HG03066 (cell line): ENCODE measurements around the gene CSF3R.
"Not testable (repeated sequence)": the region's sequence is repeated elsewhere in the genome, so short reads cannot be mapped to it uniquely, and the experiment has no call there.

Experiments used
- ATAC-seq: cut with Tn5 transposase; IDR thresholded peaks from one replicate; pipeline ENCODE4 v1.9.1; 2021; ENCODE audit warnings: low read depth; ENCODE audit not compliant: unreplicated experiment

Gene CSF3R

GRCh38 chr1:36513676-36514473 lies 31.2 kb upstream of the CSF3R start:
- ATAC-seq, result no peak

GRCh38 chr1:36512842-36513241 lies 30.1 kb upstream of the CSF3R start:
- no peak for ATAC-seq

GRCh38 chr1:36511804-36512798 lies 29.4 kb upstream of the CSF3R start:
- no peak for ATAC-seq

DNA sequence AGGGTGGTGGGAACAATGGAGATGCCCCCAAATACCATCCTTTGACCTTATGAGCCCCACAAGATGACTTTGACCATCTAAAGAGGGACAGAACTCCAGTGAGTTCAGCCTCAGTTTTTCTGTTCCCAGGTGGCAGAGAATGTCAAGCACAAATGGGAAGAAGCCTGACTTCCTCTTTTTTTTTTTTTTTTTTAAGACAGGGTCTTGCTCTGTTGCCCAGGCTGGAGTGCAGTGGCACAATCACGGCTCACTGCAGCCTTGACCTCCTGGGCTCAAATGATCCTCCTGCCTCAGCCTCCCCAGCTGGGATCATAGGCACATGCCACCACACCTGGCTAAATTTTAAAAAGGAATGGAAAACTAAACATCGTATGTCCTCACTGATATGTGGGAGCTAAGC lies 28.5 kb upstream of the CSF3R start:
- ATAC-seq, result not testable (repeated sequence)

- ATAC-seq, result no peak
Measured at GRCh38 chr1:36510418-36510817, 27.7 kb upstream of the CSF3R start.

- no peak for ATAC-seq
Measured at GRCh38 chr1:36508257-36508656, 25.5 kb upstream of the CSF3R start.

- no peak for ATAC-seq
Measured at GRCh38 chr1:36506276-36506920, 23.7 kb upstream of the CSF3R start.

GRCh38 chr1:36503733-36504132 lies 21.0 kb upstream of the CSF3R start:
- no peak for ATAC-seq

GRCh38 chr1:36503159-36503558 lies 20.4 kb upstream of the CSF3R start:
- ATAC-seq, result no peak

GRCh38 chr1:36502616-36503015 lies 19.9 kb upstream of the CSF3R start:
- no peak for ATAC-seq

- not testable (repeated sequence) for ATAC-seq
Measured at GRCh38 chr1:36501911-36502310, 19.2 kb upstream of the CSF3R start.

- no peak for ATAC-seq
Measured at GRCh38 chr1:36497207-36497606, 14.5 kb upstream of the CSF3R start.

DNA sequence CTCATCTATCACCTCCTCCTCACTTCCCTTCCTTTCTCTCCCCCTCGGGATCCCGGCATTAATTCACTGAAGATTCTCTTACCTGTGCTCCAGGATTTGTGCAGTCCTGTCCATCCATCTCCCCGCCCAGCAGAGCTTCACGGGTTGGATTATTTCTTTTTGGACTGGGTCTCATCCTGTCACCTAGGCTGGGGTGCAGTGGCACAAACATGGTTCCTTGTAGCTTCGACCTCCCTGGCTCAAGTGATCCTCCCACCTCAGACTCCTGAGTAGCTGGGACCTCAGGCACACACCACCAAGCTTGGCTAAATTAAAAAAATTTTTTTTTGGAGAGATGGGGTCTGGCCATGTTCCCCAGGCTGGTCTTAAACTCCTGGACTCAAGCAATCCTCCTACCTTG lies 12.3 kb upstream of the CSF3R start:
- ATAC-seq, result no peak

- ATAC-seq, result no peak
Measured at GRCh38 chr1:36493524-36493923, 10.8 kb upstream of the CSF3R start.

DNA sequence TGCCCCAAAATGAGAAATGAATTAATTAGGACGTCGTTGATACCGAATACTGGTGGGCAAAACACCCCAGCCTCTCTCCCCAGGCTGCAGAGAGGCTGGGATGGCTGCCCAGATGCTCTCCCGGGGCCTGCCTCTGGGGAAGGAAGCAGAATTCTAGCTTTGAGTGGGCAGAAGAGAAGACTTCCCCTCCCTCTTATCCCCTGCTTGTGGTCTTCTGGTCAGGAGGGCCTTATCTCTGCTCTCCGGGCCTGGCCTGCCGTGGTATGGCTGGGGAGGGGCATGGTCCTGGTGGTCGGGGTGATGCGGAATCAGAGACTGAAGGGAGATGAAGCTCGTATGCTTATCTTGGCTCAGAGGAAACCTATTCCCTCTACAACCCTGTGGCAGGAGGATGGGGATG lies 9.8 kb upstream of the CSF3R start:
- no peak for ATAC-seq

DNA sequence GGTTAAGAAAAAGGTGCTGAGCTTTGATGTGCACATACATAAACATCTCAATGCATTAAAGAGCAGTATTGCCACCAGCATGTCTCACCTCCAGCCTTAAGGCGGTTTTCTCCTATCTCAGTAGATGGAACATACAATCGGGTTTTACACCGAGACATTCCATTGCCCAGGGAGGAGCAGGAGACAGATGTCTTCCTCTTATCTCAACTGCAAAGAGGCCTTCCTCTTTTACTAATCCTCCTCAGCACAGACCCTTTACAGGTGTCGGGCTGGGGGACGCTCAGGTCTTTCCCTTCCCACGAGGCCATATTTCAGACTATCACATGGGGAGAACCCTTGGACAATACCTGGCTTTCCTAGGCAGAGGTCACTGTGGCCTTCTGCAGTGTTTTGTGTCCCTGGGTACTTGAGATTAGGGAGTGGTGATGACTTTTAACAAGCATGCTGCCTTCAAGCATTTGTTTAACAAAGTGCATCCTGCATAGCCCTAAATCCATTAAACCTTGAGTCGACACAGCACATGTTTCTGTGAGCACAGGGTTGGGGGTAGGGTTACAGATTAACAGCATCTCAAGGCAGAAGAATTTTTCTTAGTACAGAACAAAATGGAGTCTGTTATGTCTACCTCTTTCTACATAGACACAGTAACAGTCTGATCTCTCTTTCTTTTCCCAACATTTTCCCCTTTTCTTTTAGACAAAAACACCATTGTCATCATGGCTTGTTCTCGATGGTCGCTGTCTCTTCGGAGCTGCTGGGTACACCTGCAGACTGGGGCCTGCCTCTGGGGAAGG lies 6.7 kb upstream of the CSF3R start:
- not testable (repeated sequence) for ATAC-seq

GRCh38 chr1:36487906-36488305 lies 5.2 kb upstream of the CSF3R start:
- no peak for ATAC-seq

DNA sequence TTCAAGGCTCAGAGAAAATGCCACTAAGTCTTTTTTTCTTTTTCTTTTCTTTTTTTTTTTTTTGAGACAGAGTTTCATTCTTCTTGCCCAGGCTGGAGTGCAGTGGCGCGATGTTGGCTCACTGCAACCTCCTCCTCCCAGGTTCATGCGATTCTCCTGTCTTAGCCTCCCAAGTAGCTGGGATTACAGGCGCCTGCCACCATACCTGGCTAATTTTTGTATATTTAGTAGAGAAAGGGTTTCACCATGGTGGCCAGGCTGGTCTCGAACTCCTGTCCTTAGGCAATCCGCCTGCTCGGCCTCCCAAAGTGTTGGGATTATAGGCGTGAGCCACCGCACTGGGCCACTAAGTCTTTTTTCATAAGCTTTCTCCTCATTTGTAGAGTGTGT lies 4.6 kb upstream of the CSF3R start:
- not testable (repeated sequence) for ATAC-seq

- ATAC-seq, result no peak
Measured at GRCh38 chr1:36486439-36487335, 4.0 kb upstream of the CSF3R start.
